CD4-positive, alpha-beta T cell treated with Interleukin-12 subunit alpha and Interleukin-12 subunit beta, for 1 hour (primary cell): Measurements from ENCODE around the gene CTDP1.

Experiments
- DNase-seq: peaks from one replicate; pipeline ENCODE4 v3.0.0-alpha.2; 2020

The CTDP1 gene

DNA sequence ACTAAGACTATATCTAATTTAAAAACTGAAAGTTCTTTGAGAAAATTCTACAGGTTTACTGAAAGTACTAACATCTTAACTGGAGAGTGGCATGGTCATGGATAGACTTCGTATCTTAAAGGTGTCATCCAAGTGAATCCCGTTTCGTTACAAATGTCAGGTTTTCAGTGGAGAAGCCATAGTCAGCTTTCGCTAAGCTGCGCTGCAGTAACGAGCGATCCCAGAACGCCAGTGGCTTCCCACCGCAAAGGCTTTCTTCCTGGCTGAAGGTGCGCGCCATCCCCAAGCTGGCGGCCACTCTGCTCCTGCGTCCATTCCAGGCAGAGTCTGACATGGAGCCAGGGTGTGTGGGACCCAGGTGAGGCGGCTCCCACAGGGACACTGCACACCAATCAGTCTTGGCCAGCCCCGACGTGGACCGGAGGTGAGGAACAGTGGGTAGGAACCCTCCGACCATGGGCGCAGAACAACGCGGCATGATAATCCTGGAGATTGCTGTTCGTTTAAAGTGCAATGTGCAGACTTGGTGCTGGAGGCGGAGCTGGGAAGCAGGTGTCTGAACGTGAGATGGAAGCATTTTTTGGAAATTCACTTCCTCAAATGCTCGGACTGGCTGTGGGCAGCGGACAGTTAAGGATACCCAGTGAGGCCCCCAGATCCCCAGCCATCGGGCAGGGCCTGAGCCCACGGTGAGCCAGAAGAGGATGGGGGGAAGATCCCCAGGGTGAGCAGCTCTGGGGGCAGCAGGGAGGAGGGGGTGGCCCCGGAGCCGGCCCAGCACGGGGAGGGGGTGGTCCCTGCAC lies 90.3 kb downstream of the CTDP1 start:
- DNase-seq = no peak

DNA sequence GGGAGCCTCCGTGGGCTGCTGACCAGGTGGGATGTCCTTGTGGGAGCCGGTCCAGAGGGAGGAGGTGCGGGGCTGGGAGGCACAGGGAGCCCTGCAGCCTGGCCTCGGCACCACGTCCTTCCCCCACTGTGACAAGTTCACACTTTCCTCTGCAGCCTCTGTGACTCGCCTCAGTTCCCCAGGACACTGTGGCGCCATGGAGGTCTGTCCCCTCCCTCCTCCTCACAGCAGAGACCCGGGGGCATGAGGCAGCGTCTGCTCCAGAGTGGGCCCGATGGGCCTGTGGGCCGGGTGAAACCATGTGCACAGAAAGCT lies 90.9 kb downstream of the CTDP1 start:
- DNase-seq = no peak

DNA sequence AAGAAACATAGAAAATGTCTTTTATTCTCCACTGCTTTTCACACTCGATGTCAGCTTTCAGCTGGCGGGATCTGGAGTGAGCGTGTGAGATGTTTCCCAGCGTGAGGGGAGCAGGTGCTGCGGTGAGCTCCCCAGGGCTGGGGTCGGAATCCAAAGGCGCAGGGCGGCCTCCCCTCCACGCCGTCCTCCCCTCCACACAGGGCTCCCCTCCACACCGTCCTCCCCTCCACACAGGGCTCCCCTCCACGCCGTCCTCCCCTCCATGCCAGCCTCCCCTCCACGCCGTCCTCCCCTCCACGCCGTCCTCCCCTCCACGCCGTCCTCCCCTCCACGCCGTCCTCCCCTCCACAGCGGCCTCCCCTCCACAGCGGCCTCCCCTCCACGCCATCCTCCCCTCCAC lies 91.2 kb downstream of the CTDP1 start:
- DNase-seq = no peak

DNA sequence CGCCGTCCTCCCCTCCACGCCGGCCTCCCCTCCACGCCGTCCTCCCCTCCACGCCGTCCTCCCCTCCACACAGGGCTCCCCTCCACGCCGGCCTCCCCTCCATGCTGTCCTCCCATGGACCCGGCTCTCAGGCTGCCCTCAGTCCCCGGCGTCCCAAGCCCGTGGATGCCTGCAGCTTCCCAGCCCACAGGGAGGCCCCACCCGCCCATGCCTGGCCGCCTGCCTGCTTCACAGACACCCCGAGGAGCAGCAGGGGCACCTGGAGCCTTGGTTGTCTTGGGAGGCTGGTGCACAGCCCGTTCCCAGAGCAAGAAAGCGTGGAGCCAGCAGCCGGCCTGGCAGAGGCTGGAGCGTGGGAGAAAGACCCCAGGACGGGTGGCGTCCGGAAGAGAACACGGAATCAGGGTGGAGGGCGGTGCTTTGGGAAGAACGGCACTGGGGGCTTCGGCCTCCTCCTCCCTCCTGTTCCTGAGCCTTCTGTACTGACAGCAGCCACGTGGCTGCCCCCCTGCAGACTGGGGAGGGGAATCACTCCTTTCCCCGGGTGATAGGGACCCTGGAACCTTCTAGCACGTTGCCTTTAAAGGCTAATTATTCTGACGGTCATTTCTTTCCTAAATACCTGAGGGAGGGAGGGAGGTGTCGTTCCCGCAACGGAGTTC lies 92.0 kb downstream of the CTDP1 start:
- DNase-seq = no peak

DNA sequence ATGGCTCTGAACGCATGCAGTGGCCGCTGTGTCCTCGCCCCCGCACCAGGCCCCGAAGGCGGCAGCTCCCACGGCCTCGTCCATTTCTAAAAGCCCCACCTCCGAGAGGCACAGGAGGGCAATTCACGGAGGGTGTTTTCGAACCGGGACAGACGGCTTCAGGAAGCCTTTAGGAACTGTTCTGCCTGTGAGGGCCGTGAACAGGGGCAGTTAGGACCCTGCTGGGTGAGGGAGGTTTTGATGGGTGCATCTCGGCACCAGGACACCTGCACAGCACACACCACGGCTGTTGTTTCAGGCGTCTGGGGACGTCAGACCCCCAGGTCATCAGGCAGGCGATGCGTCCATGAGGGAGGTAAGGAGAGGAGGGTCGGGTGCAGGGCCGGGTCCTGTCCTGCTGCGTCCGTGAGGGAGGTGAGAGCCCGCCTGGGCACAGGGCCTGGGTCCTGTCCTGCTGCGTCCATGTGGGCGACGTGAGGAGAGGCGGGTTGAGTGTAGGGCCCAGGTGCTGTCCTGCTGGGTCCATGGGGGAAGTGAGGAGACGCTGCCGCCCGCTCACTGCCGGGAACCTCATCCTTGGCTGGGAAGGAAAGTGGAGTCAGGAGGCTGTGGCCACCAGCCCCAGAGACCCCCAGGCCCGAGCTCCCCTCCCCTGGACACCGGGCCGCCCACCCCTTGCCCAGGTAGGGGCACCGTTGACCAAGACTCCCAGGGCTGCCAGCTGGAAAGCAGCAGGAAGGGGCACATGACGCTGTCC lies 92.7 kb downstream of the CTDP1 start:
- DNase-seq = no peak

DNA sequence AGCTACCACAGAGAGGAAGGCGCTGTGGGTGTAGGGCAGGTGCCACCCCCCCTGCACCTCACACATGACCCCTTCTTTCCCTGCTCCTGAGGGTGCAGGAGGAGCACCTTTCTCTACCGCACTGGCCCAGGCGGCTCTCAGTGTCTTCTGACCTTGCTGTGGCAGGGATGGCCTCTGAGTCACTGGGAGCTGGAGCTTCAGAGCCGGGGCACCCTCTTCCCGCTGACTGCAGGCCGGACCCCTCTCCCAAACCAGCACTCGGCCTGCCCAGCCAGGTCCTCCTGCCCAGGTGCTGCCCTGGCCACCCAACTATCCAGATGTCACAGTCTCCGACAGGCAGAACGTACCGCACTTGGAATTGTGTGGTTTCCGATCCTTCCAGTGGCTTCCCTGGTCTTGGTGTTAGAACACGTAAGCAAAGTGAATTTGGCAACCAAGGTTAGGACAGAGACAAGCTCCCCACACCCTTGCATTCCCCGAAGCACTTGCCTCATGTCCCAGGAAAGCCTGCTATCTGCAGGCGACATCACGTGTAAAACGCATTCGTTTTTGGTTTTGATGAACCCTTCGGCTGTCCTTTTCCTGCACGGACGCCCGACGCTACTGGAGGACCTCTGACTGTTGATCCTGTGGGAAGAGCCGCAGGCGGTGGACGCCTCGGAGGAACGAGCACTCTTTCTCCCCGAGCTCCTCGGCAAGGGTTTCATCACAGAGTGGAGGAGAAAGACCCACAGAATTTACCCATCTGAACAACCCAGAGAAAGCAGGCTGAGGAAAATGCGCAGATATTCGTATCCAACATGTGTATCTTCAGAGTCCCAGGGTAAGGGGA lies 93.5 kb downstream of the CTDP1 start:
- no peak for DNase-seq

DNA sequence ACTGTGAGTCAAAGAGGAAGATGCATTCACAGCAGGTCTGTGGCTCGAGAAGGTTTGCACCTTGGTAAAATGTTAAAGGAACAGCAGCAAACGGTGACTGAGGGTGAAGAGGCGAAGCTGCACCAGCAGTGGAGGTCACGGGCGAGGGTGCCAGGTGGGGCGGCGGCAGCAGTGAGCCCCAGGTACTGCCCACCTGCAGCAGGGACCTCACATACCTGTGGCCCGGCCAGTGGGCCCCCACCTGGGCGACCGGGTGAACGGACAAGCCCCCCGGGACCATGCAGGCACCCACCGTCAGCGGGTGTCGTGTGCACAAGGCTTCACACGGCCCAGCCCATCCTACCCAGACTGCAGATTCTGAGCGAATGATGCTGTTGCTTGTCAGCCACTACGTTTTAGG lies 94.5 kb downstream of the CTDP1 start:
- no peak for DNase-seq

DNA sequence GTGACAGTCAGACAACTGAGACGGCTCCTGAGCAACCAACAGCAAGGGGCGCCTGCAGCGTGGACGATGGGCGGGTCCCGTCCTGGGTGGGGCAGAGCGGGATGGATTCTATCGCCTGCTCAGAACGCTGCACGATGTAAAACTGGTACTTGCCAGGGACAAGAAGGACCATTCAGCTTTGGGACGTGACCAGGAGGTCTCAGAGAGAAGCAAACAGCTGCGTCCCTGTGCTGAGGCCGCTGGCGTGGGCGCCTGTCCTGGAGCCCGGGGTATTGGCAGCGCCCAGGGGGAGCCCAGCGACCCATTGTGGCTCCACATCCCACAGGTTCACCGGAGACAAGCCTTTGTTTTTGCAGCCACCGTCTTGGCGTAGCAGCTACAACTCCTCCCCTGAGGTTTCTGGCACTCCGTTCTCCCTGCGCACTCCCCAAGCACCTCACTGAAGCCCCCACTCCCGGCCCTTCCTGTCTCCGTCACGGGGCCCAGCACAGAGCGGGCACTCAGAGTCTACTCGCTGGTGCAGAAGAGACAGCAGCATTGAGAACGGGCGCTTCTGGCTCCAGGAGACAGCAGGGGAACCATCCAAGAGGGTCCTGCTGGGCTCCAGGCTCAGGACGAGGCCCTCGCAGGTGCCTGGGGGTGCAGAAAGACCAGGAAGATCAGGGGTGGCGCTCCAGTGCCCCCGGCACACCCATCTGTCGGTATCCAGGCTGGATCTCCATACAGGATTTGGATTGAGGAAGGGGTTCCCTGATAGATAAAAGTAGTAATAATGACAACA lies 96.0 kb downstream of the CTDP1 start:
- DNase-seq = no peak

DNA sequence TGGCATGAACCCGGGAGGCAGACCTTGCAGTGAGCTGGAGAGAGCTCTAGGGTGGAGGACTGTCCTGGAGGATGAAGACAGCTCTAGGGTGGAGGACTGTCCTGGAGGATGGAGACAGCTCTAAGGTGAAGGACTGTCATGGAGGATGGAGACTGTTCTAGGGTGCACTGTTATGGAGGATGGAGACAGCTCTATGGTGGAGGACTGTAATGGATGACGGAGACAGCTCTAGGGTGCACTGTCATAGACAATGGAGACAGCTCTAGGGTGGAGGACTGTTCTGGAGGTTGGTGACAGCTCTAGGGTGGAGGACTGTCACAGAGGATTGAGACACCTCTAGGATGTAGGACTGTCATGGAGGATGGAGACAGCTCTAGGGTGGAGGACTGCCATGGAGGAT lies 97.1 kb downstream of the CTDP1 start:
- no peak for DNase-seq

DNA sequence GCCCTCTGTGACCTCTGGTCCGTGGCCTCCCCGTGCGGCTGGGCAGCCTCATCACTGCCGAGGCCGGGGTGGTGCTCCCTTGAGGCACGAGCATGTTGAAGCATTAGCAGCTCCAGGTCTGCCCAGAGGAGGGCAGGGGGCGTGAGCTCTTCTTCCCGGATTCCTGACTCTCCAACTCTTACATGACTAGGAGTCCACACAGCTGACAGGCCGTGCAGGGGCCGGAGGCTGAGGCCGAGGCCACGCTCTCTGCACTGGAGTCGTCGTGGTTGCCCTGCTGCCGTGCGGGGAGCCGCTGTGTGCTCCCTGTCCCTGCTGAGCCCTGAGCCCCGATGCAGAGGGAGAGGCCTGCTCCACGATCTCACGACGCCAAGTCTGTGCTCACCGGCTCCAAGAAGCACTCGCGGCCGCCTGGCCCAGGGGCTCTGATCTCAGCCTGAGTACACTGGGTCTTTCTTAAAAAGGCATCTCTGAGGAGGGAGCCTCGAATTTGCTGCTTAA lies 98.7 kb downstream of the CTDP1 start:
- no peak for DNase-seq

DNA sequence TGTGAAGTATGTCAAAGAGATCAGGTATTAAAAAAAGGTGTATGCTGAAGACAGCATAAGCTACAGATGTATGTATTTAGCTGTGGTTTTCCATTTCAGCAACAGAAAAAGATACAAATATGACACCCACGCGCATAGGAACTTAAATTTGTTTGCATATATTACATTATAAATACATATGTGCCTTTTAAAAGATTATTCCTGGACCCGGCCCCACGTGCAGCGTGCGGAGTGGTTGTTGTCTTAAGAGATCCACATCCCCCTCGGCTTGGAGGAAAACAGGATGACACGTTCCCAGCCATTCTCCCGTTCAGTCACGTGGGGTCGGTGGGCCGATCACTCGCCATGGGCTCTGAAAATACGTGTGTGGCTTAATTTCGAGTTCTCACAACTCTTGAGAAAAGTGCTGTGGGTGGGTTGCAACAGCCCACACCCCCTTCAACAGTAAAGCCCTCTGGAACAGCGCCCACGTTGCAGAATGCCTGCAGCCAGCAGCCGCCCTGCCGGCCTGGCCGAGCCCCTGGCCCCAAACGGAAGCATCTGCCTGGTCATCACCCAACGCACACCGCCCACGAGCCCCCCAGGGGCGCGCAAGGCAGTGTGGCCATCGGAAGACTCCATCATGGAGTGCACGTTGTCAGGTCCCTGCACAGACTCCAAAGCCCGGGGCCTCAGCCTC lies 99.6 kb downstream of the CTDP1 start:
- no peak for DNase-seq

DNA sequence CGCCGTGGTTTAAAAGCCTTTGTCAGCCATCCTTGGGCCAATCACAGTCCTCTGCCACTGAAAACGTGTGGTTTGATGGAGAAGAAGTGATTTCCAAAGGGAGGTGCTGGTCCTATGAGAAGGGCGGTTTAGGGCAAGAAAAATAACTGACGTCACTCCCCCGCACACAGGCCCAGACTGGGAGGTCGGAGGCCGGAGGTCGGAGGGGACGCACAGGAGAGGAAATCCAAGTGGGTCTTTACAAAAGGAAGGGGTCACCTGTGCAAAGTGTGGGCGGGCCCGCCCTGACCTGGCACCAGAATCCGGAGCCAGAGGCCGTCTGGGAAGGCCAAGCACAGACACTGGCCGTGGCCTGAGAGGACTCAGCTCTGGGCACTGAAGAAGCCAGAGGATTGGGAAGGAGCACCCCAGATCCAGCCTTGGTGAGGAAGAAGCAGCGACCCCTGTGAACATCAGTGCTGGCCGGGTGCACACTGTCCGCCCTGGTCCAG lies 100.1 kb downstream of the CTDP1 start:
- DNase-seq = no peak

DNA sequence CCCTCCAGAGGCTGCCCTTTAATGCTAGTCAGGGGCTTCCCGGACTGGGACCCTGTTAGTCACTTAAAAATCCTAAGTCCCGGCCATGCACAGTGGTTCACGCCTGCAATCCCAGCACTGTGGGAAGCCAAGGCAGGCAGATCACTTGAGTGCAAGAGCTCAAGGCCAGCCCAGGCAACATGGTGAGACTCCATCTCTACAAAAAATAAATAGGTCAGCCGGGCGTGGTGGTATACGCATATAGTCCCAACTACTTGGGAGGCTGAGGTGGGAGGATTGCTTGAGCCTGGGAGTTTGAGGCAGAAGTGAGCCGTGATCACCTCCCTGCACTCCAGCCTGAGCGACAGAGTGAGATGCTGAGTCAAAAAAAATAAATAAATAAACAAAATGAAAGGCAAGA lies 100.9 kb downstream of the CTDP1 start:
- DNase-seq = no peak

DNA sequence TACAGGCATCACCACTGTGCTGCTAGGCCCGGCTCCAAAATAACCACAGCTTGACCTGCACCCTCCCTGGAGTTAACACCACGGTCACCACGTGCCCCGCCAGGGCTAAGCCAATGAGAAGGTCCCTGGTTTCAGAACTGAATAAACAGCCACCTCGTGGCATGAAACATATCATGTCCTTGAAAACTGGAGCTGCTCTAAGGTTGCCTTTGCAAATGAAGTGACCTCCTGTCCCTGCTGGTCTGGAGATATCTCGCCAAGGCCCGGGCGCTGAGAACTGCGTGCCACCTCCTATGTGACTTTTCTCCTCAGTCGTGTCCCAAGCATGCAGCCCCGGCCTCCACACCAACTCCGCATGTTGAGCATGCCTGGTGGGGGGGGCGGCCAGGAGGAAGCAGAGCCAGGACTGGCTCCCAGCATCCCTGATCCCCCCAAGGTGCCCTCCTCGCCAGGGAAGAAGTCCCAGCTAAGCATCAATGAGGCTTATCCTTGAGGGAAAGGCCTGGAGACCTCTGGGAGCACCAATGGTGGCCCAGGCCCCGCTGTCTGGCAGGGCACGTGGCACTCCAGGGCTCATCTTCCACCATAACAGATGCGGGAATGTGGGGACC lies 101.8 kb downstream of the CTDP1 start:
- no peak for DNase-seq

DNA sequence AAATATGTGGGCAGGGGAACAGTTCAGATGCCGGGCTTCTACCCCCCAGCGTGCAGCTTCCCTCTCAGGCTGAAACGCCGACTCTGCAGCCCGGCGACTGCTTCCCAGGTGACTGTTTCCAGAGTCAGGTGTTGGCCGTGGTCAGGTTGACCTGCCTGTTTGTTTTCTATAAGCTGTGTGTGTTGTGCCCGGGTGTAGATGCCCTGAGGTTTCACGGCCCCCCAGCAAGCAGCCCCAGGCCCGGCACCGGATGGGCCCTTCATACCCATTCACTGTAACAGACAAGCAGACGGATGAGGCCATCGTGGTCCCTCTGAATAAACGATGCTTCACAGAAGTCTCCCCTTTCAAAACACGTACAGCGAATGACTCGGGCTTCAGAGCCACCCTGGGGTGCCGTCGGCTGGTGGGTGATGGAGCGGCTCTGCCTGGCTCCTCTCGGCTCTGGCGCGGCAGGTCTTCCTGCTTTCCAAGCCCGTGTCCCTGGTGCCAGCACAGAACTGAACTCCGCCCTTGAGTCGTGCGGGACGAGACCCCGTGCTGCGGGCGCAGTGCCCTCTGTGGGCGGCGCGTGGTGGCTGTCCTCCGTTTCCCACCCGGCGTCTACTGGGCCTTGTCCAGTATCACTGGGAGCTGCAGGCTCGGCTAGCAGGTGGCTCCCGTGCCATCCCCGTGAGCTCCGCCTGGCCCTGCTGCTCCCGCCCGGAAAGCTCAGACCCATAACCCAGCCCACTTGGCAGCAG lies 103.1 kb downstream of the CTDP1 start:
- DNase-seq = no peak

DNA sequence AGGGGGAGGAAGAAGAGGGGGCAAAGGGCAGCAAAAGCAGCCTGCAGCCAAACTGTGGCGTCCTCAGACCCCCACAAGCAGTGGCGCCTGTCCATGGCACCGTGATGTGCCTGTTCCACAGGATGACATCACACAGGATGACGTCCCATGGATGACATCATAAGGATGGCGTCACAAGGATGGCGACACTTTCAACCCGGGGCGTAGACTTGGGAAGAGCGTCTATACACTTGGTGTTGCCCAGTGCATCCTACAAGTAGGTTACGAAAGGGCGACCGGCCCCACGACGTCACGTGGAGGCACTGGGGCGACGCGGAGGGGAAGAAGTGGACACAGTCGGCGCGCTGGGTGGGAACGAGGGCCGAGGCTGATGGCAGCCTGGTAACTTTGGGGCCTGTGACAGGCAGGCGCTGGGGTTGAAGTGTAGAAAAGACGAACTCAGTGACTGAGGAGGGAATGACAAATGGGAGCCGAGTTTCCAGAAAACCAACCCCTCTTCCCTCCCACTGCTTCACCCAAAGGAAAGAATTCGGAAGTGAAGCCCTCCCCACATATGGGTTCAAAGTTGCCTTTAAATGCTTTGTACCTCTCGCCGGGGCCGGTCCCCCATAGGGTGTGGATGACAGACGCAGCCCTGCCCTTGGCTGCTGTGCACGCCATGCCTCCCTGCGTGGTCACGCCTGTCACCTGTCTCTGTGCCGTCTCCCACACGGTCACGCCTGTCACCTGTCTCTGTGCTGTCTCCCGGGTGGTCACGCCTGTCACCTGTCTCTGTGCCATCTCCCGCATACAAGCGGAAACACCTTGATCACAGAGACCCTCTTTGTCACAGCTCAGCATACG lies 104.7 kb downstream of the CTDP1 start:
- DNase-seq = no peak

DNA sequence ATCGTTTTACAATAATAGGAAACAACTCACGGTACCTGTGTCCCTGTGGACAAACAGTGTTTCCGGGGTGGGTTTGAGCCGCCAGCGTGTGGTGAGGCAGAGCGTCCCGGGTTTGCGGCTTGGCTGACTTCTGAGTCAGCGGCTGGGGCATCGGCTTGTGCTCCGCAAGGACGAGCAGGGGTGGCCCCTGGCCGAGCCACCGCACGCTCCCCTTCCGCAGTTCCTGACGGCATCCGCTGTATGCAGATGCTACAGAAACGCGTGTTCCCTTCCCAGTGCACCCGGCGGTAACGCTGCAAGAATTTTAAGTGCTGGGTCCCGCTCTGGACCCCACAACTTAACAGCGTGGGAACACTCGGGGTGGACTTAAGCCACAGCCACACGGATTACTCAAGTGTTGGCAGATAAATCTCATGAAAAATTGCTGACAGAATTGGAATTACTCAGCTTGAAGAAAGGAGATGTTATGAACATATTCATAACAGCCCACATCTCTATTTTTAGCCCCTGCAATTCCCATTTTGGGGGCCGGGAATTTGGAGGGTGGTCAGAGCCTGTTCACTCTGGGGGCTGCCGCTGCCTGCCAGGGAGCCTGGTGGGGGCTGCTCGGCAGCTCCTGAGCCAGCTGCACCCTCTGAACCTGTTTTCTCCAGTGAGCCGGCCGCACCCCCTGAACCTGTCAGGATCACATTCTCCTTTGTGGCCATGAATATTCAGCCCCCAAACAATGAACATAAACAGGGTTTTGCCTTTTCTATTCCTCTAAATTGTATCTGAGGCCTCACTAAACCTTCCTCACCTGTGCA lies 105.6 kb downstream of the CTDP1 start:
- no peak for DNase-seq

DNA sequence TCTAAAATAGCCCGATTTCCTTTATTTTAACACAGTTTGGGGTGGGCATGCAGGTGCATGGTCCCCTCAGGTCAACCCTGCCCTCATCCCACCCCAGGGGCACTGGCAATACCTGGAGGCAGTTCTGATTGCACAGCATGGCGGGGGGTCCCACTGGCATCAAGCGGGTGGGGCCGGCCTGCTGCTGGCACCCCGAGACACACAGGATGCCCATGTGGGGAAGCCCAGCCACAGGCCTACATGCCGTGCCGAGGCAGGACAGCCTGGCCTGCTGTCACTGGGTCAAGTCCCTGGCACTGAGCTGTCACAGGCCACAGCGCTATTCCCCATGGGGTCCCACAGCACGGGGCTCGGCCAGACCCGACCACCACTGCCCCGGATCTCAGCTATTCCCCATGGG lies 106.2 kb downstream of the CTDP1 start:
- no peak for DNase-seq
